Skeletal muscle tissue (tissue), 4 donors: ENCODE results near the gene SLC22A12. TPM values are rescaled to one million over a fixed set of nuclear protein-coding genes. Genes with fewer than 3 reads are reported as not detected.

Experiments used
- H3K27ac ChIP-seq: one replicate; pipeline ENCODE4 v1.7.0; 2013; ENCODE audit warnings: mild to moderate bottlenecking, low read depth, low read length, inconsistent platforms
- H3K27me3 ChIP-seq, 3 donors: one replicate each; pipeline ENCODE4 v1.7.0; 2013; ENCODE audit warnings: low read length in 3 of 3; ENCODE audit not compliant: control insufficient read depth in 3 of 3, insufficient read depth in 3 of 3
- H3K36me3 ChIP-seq, 3 donors: one replicate each; pipeline ENCODE4 v1.7.0; 2013; ENCODE audit warnings: low read length in 3 of 3; ENCODE audit not compliant: control insufficient read depth in 3 of 3, insufficient read depth in 3 of 3
- H3K4me1 ChIP-seq, 3 donors: one replicate each; pipeline ENCODE4 v1.7.0; 2013; ENCODE audit warnings: low read length in 3 of 3, mild to moderate bottlenecking in 3 of 3; ENCODE audit not compliant: control insufficient read depth in 3 of 3, insufficient read depth in 3 of 3
- H3K4me3 ChIP-seq, 3 donors: one replicate each; pipeline ENCODE4 v1.7.0; 2013; ENCODE audit warnings: low read length in 3 of 3
- H3K9ac ChIP-seq, 3 donors: one replicate each; pipeline ENCODE4 v1.7.0; 2013; ENCODE audit warnings: low read length in 3 of 3, mild to moderate bottlenecking in 3 of 3, moderate library complexity in 2 of 3, low read depth in 1 of 3
- H3K9me3 ChIP-seq, 3 donors: one replicate each; pipeline ENCODE4 v1.7.0; 2013; ENCODE audit warnings: low read length in 3 of 3; ENCODE audit not compliant: control insufficient read depth in 3 of 3
- total RNA-seq: library from RNA; depleted of rRNA; stranded (reverse); fragments of >200 nt; gene quantifications from one replicate; pipeline ENCODE4 v1.2.3, GENCODE V29; 2014
- donor health status: Osteomylitis.

The SLC22A12 gene
- total RNA-seq: not detected

- no peak within 1 kb of the TSS for H3K9ac ChIP-seq
- H3K9me3 ChIP-seq: peaks cover 0 to 4% (median 3%) of the 10 kb centered on the region in 3 donors
- no peaks in the 10 kb centered on the region for H3K36me3 ChIP-seq
- H3K27ac ChIP-seq: no peak within 1 kb of the TSS
- H3K4me3 ChIP-seq: no peak within 1 kb of the TSS
- peaks cover 0 to 8% (median 0%) of the 10 kb centered on the region in 3 donors for H3K27me3 ChIP-seq
- no peaks in the 10 kb centered on the region for H3K4me1 ChIP-seq
Observed at GRCh38 chr11:64590763-64591221, at the start of gene SLC22A12. Gene SLC22A12 (plus strand): TSS chr11:64591220. CDS start chr11:64591557, 337 bp downstream.

- peaks cover 0 to 20% (median 20%) of the 10 kb centered on the region in 3 donors for H3K27me3 ChIP-seq
- H3K9ac ChIP-seq: no peak overlapping the region
- H3K36me3 ChIP-seq: no peaks in the 10 kb centered on the region
- no peak overlapping the region for H3K27ac ChIP-seq
- no peak overlapping the region for H3K4me3 ChIP-seq
- peaks cover 0 to 2% (median 0%) of the 10 kb centered on the region in 3 donors for H3K4me1 ChIP-seq
- H3K9me3 ChIP-seq: no peaks in the 10 kb centered on the region
Observed at GRCh38 chr11:64542172-64543125, 48.6 kb upstream of the SLC22A12 start.

GRCh38 chr11:64543818-64544217, 47.2 kb upstream of the SLC22A12 start:
- Histone ChIP-seq H3K4me1 (no peaks in the 10 kb centered on the region), H3K36me3 (no peaks in the 10 kb centered on the region), H3K27me3 (peaks cover 0 to 22% (median 15%) of the 10 kb centered on the region in 3 donors), H3K9me3 (no peaks in the 10 kb centered on the region), H3K9ac (no peak overlapping the region), H3K4me3 (no peak overlapping the region), H3K27ac (no peak overlapping the region)

GRCh38 chr11:64544616-64545296, 46.3 kb upstream of the SLC22A12 start:
- no peak overlapping the region for H3K27ac ChIP-seq
- H3K4me1 ChIP-seq: no peaks in the 10 kb centered on the region
- no peak overlapping the region for H3K4me3 ChIP-seq
- H3K36me3 ChIP-seq: no peaks in the 10 kb centered on the region
- no peaks in the 10 kb centered on the region for H3K9me3 ChIP-seq
- H3K27me3 ChIP-seq: peaks cover 0 to 19% (median 11%) of the 10 kb centered on the region in 3 donors
- no peak overlapping the region for H3K9ac ChIP-seq

DNA sequence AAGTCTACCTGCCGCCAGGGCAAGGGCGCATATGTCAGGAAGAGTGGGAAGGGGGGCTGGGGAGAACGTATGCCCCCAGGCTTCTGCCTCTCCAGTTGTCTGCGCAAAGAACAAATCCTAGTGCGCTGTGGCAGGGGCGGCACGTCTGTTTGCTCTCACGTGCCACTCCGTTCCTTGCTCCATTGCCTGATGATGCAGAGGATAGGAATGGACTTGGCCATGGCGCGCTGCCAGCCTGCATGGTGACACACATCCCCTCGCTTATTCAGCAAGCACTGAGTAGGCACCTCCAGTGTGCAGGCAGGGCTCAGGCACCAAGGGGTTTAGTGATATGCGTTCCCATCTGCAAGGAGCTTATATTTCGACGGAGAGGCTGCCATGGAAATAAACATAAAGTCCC, 45.4 kb upstream of the SLC22A12 start:
- no peaks in the 10 kb centered on the region for H3K4me1 ChIP-seq
- H3K27me3 ChIP-seq: peaks cover 0 to 18% (median 8%) of the 10 kb centered on the region in 3 donors
- H3K9ac ChIP-seq: no peak overlapping the region
- no peak overlapping the region for H3K4me3 ChIP-seq
- no peaks in the 10 kb centered on the region for H3K36me3 ChIP-seq
- H3K27ac ChIP-seq: no peak overlapping the region
- H3K9me3 ChIP-seq: no peaks in the 10 kb centered on the region

DNA sequence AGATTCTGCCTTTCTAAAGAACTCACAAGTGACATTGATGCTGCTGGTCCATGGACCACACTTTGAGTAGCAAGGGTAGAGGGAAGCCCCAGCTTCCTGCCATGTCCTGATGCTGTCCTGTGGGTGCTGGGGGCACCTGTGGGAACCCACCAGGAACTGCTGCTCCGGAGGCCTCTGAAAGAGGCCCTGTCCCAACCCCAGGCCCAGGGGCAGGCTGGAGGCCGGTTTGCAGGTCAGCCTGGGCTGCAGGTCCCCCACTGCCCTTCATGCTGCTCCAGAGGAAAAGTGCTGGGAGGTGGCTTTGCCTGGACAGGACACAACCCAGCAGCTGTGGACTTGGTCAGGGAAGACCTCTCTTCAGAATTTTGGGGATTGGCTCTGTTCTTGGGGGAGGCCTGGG, 44.8 kb upstream of the SLC22A12 start:
- H3K4me3 ChIP-seq: no peak overlapping the region
- H3K9me3 ChIP-seq: no peaks in the 10 kb centered on the region
- H3K36me3 ChIP-seq: no peaks in the 10 kb centered on the region
- no peaks in the 10 kb centered on the region for H3K4me1 ChIP-seq
- no peak overlapping the region for H3K9ac ChIP-seq
- H3K27ac ChIP-seq: no peak overlapping the region
- H3K27me3 ChIP-seq: peaks cover 0 to 13% (median 2%) of the 10 kb centered on the region in 3 donors

DNA sequence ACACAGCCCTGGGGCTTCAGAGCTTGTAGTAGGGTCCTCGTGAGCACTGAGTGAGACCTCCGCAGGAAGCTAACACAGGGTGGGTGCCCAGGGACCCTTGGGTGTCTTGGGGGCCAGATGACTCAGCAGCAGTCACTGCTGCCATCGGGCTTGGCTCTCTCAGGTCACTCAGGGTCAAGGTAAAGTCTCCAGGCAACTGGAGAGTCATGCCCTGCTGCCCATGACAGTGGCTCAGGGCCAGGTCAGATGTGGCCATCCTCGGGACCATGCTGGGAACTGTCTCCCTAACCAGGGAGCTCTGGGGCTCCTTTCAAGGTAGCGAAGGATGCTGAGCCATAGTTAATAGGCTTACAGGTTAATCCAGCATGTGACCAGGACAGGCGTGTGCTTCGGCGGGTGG, 44.4 kb upstream of the SLC22A12 start:
- Histone ChIP-seq H3K4me1 (no peaks in the 10 kb centered on the region), H3K9me3 (no peaks in the 10 kb centered on the region), H3K36me3 (no peaks in the 10 kb centered on the region), H3K4me3 (no peak overlapping the region), H3K27ac (no peak overlapping the region), H3K27me3 (peaks cover 0 to 12% (median 0%) of the 10 kb centered on the region in 3 donors), H3K9ac (no peak overlapping the region)

- Histone ChIP-seq H3K27me3 (peaks cover 0 to 9% (median 0%) of the 10 kb centered on the region in 3 donors), H3K4me3 (no peak overlapping the region), H3K4me1 (peaks cover 12 to 15% (median 13%) of the 10 kb centered on the region in 3 donors), H3K36me3 (no peaks in the 10 kb centered on the region), H3K9me3 (no peaks in the 10 kb centered on the region), H3K9ac (no peak overlapping the region), H3K27ac (no peak overlapping the region)
Observed at GRCh38 chr11:64549969-64550368, 41.1 kb upstream of the SLC22A12 start.

GRCh38 chr11:64553554-64554201, 37.3 kb upstream of the SLC22A12 start:
- Histone ChIP-seq H3K27ac (peak overlapping the region; percentile 70), H3K36me3 (no peaks in the 10 kb centered on the region), H3K4me3 (peak overlapping the region in 2 of 3 donors; percentile 35 to 38), H3K9ac (peak overlapping the region in 2 of 3 donors; percentile 64 to 65), H3K4me1 (peaks cover 17 to 18% (median 18%) of the 10 kb centered on the region in 3 donors), H3K9me3 (no peaks in the 10 kb centered on the region), H3K27me3 (peaks cover 0 to 3% (median 3%) of the 10 kb centered on the region in 3 donors)
